Neural cell (in vitro differentiated cells): ENCODE results near the gene RILPL2. TPM values are rescaled to one million over a fixed set of nuclear protein-coding genes. Genes with fewer than 3 reads are reported as not detected.
"Not testable (repeated sequence)": the region's sequence is repeated elsewhere in the genome, so short reads cannot be mapped to it uniquely, and the experiment has no call there.

Experiments used
- H2AFZ ChIP-seq: fragments of 200-600, 300-800 bp; sonication (generic), shearing (Covaris generic); 2 replicates; pipeline ENCODE4 v1.6.0; 2014; ENCODE audit warnings: low read depth, mild to moderate bottlenecking, antibody characterized with exemption, low read length, moderate library complexity
- H3F3A ChIP-seq: fragments of 200-600 bp; shearing (Covaris generic); 2 replicates; pipeline ENCODE4 v1.6.1; 2016; ENCODE audit warnings: mild to moderate bottlenecking, moderate library complexity, mixed read lengths, antibody characterized with exemption, low read length; ENCODE audit not compliant: insufficient read depth, poor library complexity, severe bottlenecking
- H3K27ac ChIP-seq: fragments of 200-600, 300-800 bp; sonication (generic), shearing (Covaris generic); 2 replicates; pipeline ENCODE4 v1.5.1; 2014; ENCODE audit warnings: mild to moderate bottlenecking, low read length, moderate library complexity
- H3K27me3 ChIP-seq: fragments of 300-800, 200-600 bp; sonication (generic), shearing (Covaris generic); 2 replicates; pipeline ENCODE4 v1.6.0; 2014; ENCODE audit warnings: mild to moderate bottlenecking, low read depth, low read length, moderate library complexity; ENCODE audit not compliant: insufficient read depth
- H3K36me3 ChIP-seq: fragments of 300-800, 200-600 bp; sonication (generic), shearing (Covaris generic); 2 replicates; pipeline ENCODE4 v1.5.1; 2014; ENCODE audit warnings: mild to moderate bottlenecking, antibody characterized with exemption, low read length, moderate library complexity; ENCODE audit not compliant: insufficient read depth
- H3K4me2 ChIP-seq: fragments of 300-800, 200-600 bp; sonication (generic), shearing (Covaris generic); 2 replicates; pipeline ENCODE4 v1.6.0; 2014; ENCODE audit warnings: mild to moderate bottlenecking, low read length
- H3K4me3 ChIP-seq: fragments of 300-800, 200-600 bp; sonication (generic), shearing (Covaris generic); 2 replicates; pipeline ENCODE4 v1.5.1; 2014; ENCODE audit warnings: mild to moderate bottlenecking, low read length, moderate library complexity
- H3K79me2 ChIP-seq: fragments of 200-600 bp; shearing (Covaris generic); replicated peaks from 2 replicates; pipeline ENCODE4 v1.6.0; 2014; ENCODE audit warnings: mild to moderate bottlenecking, low read length, moderate library complexity; ENCODE audit not compliant: insufficient read depth
- H3K9ac ChIP-seq: fragments of 300-800, 200-600 bp; sonication (generic), shearing (Covaris generic); 2 replicates; pipeline ENCODE4 v1.6.1; 2016; ENCODE audit warnings: mild to moderate bottlenecking, low read length, mixed read lengths
- H3K9me2 ChIP-seq: fragments of 200-600 bp; shearing (Covaris generic); 2 replicates; pipeline ENCODE4 v1.6.1; 2016; ENCODE audit warnings: mild to moderate bottlenecking, low read length, mixed read lengths; ENCODE audit not compliant: insufficient read depth
- H3K9me3 ChIP-seq: fragments of 200-600, 300-800 bp; sonication (generic), shearing (Covaris generic); 2 replicates; pipeline ENCODE4 v1.6.1; 2016; ENCODE audit warnings: mild to moderate bottlenecking, mixed run types, low read length, moderate library complexity, mixed read lengths
- H4K20me1 ChIP-seq: fragments of 200-600 bp; shearing (Covaris generic); 2 replicates; pipeline ENCODE4 v1.6.1; 2016; ENCODE audit warnings: mild to moderate bottlenecking, mixed run types; ENCODE audit not compliant: insufficient read depth
- EP300 ChIP-seq: fragments of 450-650 bp; conservative IDR thresholded peaks from 2 replicates; pipeline ENCODE4 v1.6.1; 2014; ENCODE audit warnings: antibody characterized with exemption, mild to moderate bottlenecking, moderate library complexity; ENCODE audit not compliant: poor library complexity, severe bottlenecking
- EZH2 ChIP-seq: fragments of 200-600, 300-800 bp; shearing (Covaris generic), sonication (generic); IDR thresholded peaks from 2 replicates; pipeline ENCODE4 v1.6.1; 2014; ENCODE audit warnings: antibody characterized with exemption, low read length, borderline replicate concordance, mild to moderate bottlenecking; ENCODE audit not compliant: insufficient read depth, poor library complexity, severe bottlenecking
- MXI1 ChIP-seq: fragments of 450-650 bp; conservative IDR thresholded peaks from 2 replicates; pipeline ENCODE4 v1.6.1; 2014; ENCODE audit warnings: antibody characterized with exemption, mild to moderate bottlenecking; ENCODE audit not compliant: poor library complexity, severe bottlenecking
- POLR2AphosphoS5 ChIP-seq: IDR thresholded peaks from 2 replicates; pipeline ENCODE4 v1.6.1; 2012
- RAD21 ChIP-seq: fragments of 450-650 bp; conservative IDR thresholded peaks from 2 replicates; pipeline ENCODE4 v1.6.1; 2014; ENCODE audit warnings: antibody characterized with exemption, mild to moderate bottlenecking, moderate library complexity
- SMC3 ChIP-seq: fragments of 450-650 bp; conservative IDR thresholded peaks from 2 replicates; pipeline ENCODE4 v1.6.1; 2014; ENCODE audit warnings: antibody characterized with exemption, mild to moderate bottlenecking, moderate library complexity; ENCODE audit not compliant: poor library complexity
- TAF1 ChIP-seq: IDR thresholded peaks from 2 replicates; pipeline ENCODE4 v1.6.1; 2012; ENCODE audit warnings: low read depth
- polyA plus RNA-seq: library from polyadenylated mRNA; depleted of rRNA; stranded (reverse); fragments of >200 nt; gene quantifications from 2 replicates; pipeline ENCODE4 v1.2.3, GENCODE V29; 2014
- TF ChIP-seq, protein P1 (sequence below): IDR thresholded peaks from 2 replicates; pipeline ENCODE4 v1.6.1; 2012; ENCODE audit warnings: borderline replicate concordance
- TF ChIP-seq, protein P2 (sequence below): fragments of 450-650 bp; IDR thresholded peaks from 2 replicates; pipeline ENCODE4 v1.5.1; 2014; ENCODE audit warnings: antibody characterized with exemption, mild to moderate bottlenecking, moderate library complexity; ENCODE audit not compliant: poor library complexity, severe bottlenecking

The RILPL2 gene
- polyA plus RNA-seq, 1 donor from 2014 or later: 0.07 TPM

DNA sequence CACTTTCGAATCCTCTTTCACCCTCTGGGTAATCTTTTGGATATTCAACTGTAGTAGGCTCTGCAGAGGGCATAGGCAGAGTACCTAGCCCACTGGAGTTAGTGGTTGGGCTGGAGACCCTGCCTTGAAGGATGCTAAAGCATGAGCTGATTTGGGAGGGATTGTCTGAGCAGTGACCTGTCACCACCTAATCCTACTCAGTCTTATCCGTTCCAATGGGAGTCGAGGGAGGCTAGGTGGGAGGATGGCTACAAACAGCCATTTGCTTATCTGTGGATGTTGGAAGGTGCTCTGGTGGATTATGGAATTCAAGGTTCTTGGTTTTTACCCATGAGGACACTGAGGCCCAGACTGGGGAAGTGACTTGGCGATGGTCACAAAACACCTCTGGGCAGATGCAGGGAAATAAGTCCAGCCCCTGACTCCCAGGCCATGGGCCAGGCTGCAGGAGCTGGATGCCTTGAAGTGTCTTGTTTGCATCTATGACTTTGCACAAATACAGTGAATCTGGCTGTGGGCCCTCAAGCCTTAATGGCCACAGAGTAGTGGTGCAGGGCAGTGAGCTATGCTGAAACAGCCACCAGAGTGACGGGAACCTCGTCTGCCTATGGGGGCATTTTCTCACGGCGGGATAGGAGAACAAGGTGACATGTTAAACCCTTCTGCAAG, 48.8 kb downstream of the RILPL2 start:
- TF ChIP-seq, protein P1, sequence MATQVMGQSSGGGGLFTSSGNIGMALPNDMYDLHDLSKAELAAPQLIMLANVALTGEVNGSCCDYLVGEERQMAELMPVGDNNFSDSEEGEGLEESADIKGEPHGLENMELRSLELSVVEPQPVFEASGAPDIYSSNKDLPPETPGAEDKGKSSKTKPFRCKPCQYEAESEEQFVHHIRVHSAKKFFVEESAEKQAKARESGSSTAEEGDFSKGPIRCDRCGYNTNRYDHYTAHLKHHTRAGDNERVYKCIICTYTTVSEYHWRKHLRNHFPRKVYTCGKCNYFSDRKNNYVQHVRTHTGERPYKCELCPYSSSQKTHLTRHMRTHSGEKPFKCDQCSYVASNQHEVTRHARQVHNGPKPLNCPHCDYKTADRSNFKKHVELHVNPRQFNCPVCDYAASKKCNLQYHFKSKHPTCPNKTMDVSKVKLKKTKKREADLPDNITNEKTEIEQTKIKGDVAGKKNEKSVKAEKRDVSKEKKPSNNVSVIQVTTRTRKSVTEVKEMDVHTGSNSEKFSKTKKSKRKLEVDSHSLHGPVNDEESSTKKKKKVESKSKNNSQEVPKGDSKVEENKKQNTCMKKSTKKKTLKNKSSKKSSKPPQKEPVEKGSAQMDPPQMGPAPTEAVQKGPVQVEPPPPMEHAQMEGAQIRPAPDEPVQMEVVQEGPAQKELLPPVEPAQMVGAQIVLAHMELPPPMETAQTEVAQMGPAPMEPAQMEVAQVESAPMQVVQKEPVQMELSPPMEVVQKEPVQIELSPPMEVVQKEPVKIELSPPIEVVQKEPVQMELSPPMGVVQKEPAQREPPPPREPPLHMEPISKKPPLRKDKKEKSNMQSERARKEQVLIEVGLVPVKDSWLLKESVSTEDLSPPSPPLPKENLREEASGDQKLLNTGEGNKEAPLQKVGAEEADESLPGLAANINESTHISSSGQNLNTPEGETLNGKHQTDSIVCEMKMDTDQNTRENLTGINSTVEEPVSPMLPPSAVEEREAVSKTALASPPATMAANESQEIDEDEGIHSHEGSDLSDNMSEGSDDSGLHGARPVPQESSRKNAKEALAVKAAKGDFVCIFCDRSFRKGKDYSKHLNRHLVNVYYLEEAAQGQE: no peak
- no peaks in the 10 kb centered on the region for H3K36me3 ChIP-seq
- no peaks in the 10 kb centered on the region for H3K9me3 ChIP-seq
- H3K4me3 ChIP-seq: peak overlapping the region; percentile 79
- H3K4me2 ChIP-seq: peak overlapping the region; percentile 86
- no peaks in the 10 kb centered on the region for H4K20me1 ChIP-seq
- H3K27ac ChIP-seq: peak overlapping the region; percentile 82
- H3K27me3 ChIP-seq: no peaks in the 10 kb centered on the region
- H3K79me2 ChIP-seq: peaks cover 12% of the 10 kb centered on the region
- H3K9ac ChIP-seq: peak overlapping the region; percentile 83
- H3F3A ChIP-seq: no peaks in the 10 kb centered on the region
- no peaks in the 10 kb centered on the region for H3K9me2 ChIP-seq
- no peak overlapping the region for H2AFZ ChIP-seq

DNA sequence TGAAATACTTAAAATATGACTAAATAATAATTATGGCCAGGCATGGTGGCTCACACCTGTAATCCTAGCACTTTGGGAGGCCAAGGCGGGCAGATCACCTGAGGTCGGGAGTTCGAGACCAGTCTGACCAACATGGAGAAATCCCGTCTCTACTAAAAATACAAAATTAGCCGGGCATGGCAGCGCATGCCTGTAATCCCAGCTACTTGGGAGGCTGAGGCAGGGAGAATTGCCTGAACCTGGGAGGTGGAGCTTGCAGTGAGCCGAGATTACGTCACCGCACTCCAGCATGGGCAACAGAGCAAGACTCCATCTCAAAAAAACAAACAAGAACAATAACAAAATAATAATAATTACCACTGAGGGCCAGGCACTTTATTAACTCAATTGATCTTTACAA, 50.9 kb downstream of the RILPL2 start:
- not testable (repeated sequence) for H3K27ac ChIP-seq, H3K36me3 ChIP-seq, H2AFZ ChIP-seq, H4K20me1 ChIP-seq, H3K4me2 ChIP-seq, H3K9ac ChIP-seq, H3K4me3 ChIP-seq, H3F3A ChIP-seq, H3K9me3 ChIP-seq, H3K27me3 ChIP-seq, H3K9me2 ChIP-seq, H3K79me2 ChIP-seq

DNA sequence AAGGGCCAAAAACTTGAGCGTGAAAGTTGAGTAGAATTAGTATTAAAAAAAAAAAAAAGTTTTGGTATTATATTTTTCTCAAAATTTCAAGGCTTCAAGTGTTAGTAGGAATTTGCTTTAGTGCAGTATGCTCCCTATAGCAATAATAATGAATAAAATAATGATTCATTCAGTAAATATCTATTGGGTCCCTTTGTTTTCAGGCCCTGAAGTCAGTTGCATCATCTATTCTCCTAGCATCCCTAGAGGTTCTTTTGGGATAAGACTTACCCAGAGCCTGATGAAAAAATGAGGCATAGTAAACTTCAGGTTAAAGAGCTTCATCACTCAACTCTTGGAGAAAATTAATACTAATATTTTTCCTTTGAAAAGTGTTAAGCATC, 51.5 kb downstream of the RILPL2 start:
- Histone ChIP-seq H3K36me3 (no peaks in the 10 kb centered on the region), H2AFZ (no peak overlapping the region), H3K9me2 (no peaks in the 10 kb centered on the region), H3F3A (no peaks in the 10 kb centered on the region), H3K4me2 (peak overlapping the region; percentile 49), H3K79me2 (peaks cover 7% of the 10 kb centered on the region), H3K9ac (no peak overlapping the region), H3K4me3 (peak overlapping the region; percentile 81), H3K27ac (no peak overlapping the region), H4K20me1 (no peaks in the 10 kb centered on the region), H3K9me3 (no peaks in the 10 kb centered on the region), H3K27me3 (no peaks in the 10 kb centered on the region)
- TF ChIP-seq, protein P2, sequence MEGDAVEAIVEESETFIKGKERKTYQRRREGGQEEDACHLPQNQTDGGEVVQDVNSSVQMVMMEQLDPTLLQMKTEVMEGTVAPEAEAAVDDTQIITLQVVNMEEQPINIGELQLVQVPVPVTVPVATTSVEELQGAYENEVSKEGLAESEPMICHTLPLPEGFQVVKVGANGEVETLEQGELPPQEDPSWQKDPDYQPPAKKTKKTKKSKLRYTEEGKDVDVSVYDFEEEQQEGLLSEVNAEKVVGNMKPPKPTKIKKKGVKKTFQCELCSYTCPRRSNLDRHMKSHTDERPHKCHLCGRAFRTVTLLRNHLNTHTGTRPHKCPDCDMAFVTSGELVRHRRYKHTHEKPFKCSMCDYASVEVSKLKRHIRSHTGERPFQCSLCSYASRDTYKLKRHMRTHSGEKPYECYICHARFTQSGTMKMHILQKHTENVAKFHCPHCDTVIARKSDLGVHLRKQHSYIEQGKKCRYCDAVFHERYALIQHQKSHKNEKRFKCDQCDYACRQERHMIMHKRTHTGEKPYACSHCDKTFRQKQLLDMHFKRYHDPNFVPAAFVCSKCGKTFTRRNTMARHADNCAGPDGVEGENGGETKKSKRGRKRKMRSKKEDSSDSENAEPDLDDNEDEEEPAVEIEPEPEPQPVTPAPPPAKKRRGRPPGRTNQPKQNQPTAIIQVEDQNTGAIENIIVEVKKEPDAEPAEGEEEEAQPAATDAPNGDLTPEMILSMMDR: no peak
- TF ChIP-seq EP300 (no peak), SMC3 (no peak), MXI1 (no peak), RAD21 (no peak), EZH2 (no peak), TAF1 (no peak), POLR2AphosphoS5 (no peak)
- TF ChIP-seq, protein P1: no peak
